ENCODE measurements around the gene ZNF654.
A peak's percentile ranks its signal among the peaks of the same experiment; 100 is the strongest.
"Not testable (repeated sequence)": the region's sequence is repeated elsewhere in the genome, so short reads cannot be mapped to it uniquely, and the experiment has no call there.

ZNF654 gene

DNA sequence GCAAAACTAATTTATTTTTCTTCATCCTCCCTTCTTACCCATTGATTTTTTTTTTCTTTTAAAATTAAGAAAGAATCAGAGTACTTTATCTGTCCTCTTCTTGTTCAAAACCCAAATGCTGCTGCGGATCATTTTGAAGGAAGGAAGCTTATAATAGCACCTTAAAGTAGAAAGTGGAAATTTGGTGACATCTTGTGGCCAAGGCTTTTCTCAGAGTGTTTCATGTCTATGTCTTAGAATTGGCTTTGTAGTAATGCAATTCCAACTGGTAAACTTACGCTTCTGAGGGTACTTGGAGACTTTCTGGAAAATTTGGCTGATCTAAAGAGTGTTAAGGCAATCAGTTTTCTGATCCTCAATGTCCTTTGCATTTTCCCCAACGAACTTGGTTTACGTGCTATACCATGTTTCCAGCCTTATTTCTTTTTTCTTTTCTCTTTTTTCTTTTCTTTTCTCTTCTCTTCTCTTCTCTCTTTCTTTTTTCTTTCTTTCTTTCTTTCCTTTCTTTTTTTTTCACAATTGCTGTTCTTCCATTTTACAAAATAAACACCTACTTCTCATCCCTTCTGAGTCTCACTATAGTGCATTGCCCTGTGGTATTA, 121.4 kb downstream of the ZNF654 start:
- Histone ChIP-seq H3K4me3 (ENCODE audit: low read length) (no peak overlapping the region), H3K9me2 (replicated peaks; ENCODE audit: insufficient read depth, low read length) (no peaks in the 10 kb centered on the region), H3K27me3 (replicated peaks; ENCODE audit: insufficient read depth, low read length) (no peaks in the 10 kb centered on the region), H4K20me1 (ENCODE audit: insufficient read depth, low read length) (no peaks in the 10 kb centered on the region), H3K36me3 (replicated peaks; ENCODE audit: insufficient read depth, low read length) (no peaks in the 10 kb centered on the region), H3K27ac (ENCODE audit: low read length) (no peak overlapping the region), H3K4me1 (ENCODE audit: low read length) (no peaks in the 10 kb centered on the region), H3K9me3 (replicated peaks; ENCODE audit: insufficient read depth, low read length) (no peaks in the 10 kb centered on the region), H2AFZ (ENCODE audit: low read length) (no peak overlapping the region), H3K4me2 (ENCODE audit: low read depth, low read length) (no peak overlapping the region), H3K9ac (ENCODE audit: low read length) (no peak overlapping the region), H3K79me2 (ENCODE audit: low read length) (no peaks in the 10 kb centered on the region), H3F3A (ENCODE audit: insufficient read depth, low read length) (no peaks in the 10 kb centered on the region)
- TF ChIP-seq, protein P1, sequence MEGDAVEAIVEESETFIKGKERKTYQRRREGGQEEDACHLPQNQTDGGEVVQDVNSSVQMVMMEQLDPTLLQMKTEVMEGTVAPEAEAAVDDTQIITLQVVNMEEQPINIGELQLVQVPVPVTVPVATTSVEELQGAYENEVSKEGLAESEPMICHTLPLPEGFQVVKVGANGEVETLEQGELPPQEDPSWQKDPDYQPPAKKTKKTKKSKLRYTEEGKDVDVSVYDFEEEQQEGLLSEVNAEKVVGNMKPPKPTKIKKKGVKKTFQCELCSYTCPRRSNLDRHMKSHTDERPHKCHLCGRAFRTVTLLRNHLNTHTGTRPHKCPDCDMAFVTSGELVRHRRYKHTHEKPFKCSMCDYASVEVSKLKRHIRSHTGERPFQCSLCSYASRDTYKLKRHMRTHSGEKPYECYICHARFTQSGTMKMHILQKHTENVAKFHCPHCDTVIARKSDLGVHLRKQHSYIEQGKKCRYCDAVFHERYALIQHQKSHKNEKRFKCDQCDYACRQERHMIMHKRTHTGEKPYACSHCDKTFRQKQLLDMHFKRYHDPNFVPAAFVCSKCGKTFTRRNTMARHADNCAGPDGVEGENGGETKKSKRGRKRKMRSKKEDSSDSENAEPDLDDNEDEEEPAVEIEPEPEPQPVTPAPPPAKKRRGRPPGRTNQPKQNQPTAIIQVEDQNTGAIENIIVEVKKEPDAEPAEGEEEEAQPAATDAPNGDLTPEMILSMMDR (IDR thresholded peaks at IDR 0.05; ENCODE audit: low read length), result peak; percentile 42
- TF ChIP-seq EZH2 (optimal IDR thresholded peaks at IDR 0.05; ENCODE audit: low read depth, low read length), result no peak
- peak; percentile 57 for DNase-seq

DNA sequence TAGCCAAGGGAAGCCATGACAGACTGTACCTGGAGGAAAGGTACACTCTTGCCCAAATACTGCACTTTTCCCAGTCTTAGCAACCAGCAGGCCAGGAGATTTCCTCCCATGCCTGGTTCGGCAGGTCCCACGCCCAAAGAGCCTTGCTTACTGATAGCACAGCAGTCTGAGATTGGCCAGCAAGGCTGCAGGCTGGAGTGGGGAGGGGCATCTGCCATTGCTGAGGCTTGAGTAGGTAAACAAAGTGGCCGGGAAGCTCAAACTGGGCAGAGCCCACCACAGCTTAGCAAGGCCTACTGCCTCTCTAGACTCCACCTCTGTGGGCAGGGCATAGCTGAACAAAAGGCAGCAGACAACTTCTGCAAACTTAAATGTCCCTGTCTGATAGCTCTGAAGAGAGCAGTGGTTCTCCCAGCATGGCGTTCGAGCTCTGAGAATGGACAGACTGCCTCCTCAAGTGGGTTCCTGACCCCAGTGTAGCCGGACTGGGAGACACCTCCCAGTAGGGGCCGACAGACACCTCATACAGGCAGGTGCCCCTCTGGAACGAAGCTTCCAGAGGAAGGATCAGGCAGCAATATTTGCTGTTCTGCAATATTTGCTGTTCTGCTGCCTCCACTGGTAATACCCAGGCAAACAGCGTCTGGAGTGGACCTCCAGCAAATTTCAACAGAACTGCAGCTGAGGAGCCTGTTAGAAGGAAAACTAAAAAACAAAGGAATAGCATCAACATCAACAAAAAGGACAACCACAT, 123.3 kb downstream of the ZNF654 start:
- not testable (repeated sequence) for H3K9me2 ChIP-seq (replicated peaks; ENCODE audit: insufficient read depth, low read length); H2AFZ ChIP-seq (ENCODE audit: low read length); H3K27ac ChIP-seq (ENCODE audit: low read length); H3K9me3 ChIP-seq (replicated peaks; ENCODE audit: insufficient read depth, low read length); H3K4me1 ChIP-seq (ENCODE audit: low read length); DNase-seq; H4K20me1 ChIP-seq (ENCODE audit: insufficient read depth, low read length); H3K79me2 ChIP-seq (ENCODE audit: low read length); H3K9ac ChIP-seq (ENCODE audit: low read length); H3K4me2 ChIP-seq (ENCODE audit: low read depth, low read length); H3K27me3 ChIP-seq (replicated peaks; ENCODE audit: insufficient read depth, low read length); H3K4me3 ChIP-seq (ENCODE audit: low read length); H3F3A ChIP-seq (ENCODE audit: insufficient read depth, low read length); H3K36me3 ChIP-seq (replicated peaks; ENCODE audit: insufficient read depth, low read length)

DNA sequence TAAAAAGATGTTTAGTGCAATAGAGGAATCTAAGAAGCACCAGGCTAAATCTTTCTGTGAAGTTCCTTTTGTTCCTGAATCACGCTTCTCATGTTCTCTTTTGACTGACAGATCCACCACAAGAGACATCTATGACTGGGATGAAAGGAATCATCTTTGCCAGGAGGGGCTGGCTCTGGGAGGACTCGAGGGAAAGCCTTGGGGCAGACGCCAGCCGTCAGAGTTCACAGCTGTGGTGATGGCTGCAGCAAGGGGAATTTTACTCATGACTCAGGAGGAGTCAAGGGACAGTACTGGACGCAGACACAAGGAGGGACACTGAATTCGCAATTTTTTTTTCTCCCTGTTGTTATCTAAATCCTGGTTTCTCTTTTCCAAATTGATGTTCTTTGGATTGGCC, 129.4 kb downstream of the ZNF654 start:
- no peaks in the 10 kb centered on the region for H3K27me3 ChIP-seq (replicated peaks; ENCODE audit: insufficient read depth, low read length)
- no peak for TF ChIP-seq EZH2phosphoT487 (IDR thresholded peaks at IDR 0.05; ENCODE audit: low read length)
- TF ChIP-seq, protein P1 (IDR thresholded peaks at IDR 0.05; ENCODE audit: low read length), result no peak
- TF ChIP-seq EZH2 (optimal IDR thresholded peaks at IDR 0.05; ENCODE audit: low read depth, low read length), result no peak
- H3K4me1 ChIP-seq (ENCODE audit: low read length), result no peaks in the 10 kb centered on the region
- H3K9me3 ChIP-seq (replicated peaks; ENCODE audit: insufficient read depth, low read length), result no peaks in the 10 kb centered on the region
- no peak overlapping the region for H3K9ac ChIP-seq (ENCODE audit: low read length)
- H3K36me3 ChIP-seq (replicated peaks; ENCODE audit: insufficient read depth, low read length), result no peaks in the 10 kb centered on the region
- DNase-seq, result no peak
- no peak overlapping the region for H3K27ac ChIP-seq (ENCODE audit: low read length)
- no peak overlapping the region for H2AFZ ChIP-seq (ENCODE audit: low read length)
- no peaks in the 10 kb centered on the region for H4K20me1 ChIP-seq (ENCODE audit: insufficient read depth, low read length)
- H3K9me2 ChIP-seq (replicated peaks; ENCODE audit: insufficient read depth, low read length), result no peaks in the 10 kb centered on the region
- H3K79me2 ChIP-seq (ENCODE audit: low read length), result no peaks in the 10 kb centered on the region
- H3K4me3 ChIP-seq (ENCODE audit: low read length), result no peak overlapping the region
- no peaks in the 10 kb centered on the region for H3F3A ChIP-seq (ENCODE audit: insufficient read depth, low read length)
- H3K4me2 ChIP-seq (ENCODE audit: low read depth, low read length), result no peak overlapping the region

DNA sequence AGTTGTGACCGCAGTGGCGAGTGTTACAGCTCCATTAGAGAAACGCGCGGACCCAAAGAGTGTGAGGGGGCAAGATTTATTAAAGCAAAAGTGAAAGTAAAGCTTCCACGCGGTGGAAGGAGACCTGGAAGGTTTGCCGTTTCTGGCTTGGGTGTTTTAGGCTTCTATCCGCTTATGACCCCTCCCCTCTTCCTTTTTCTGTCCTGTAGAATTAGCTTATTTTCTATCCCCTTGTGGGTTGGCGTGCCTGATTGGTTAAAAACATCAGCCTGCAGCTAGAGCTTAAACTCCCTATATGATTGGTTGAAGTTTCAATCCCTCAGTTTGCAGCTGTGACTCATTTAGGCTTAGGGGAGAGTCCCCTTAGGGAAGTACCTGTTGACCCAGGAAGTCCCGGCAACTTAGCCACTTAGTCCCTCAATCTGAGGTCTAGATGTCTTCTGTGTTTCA, 130.3 kb downstream of the ZNF654 start:
- H3F3A ChIP-seq (ENCODE audit: insufficient read depth, low read length), result no peaks in the 10 kb centered on the region
- no peaks in the 10 kb centered on the region for H3K9me2 ChIP-seq (replicated peaks; ENCODE audit: insufficient read depth, low read length)
- peak overlapping the region; percentile 68 for H2AFZ ChIP-seq (ENCODE audit: low read length)
- peak overlapping the region; percentile 54 for H3K4me3 ChIP-seq (ENCODE audit: low read length)
- H3K4me2 ChIP-seq (ENCODE audit: low read depth, low read length), result peak overlapping the region; percentile 54
- peak; percentile 58 for DNase-seq
- H3K36me3 ChIP-seq (replicated peaks; ENCODE audit: insufficient read depth, low read length), result no peaks in the 10 kb centered on the region
- H3K79me2 ChIP-seq (ENCODE audit: low read length), result no peaks in the 10 kb centered on the region
- H3K4me1 ChIP-seq (ENCODE audit: low read length), result no peaks in the 10 kb centered on the region
- no peaks in the 10 kb centered on the region for H3K9me3 ChIP-seq (replicated peaks; ENCODE audit: insufficient read depth, low read length)
- no peak overlapping the region for H3K27ac ChIP-seq (ENCODE audit: low read length)
- H4K20me1 ChIP-seq (ENCODE audit: insufficient read depth, low read length), result no peaks in the 10 kb centered on the region
- TF ChIP-seq EZH2 (optimal IDR thresholded peaks at IDR 0.05; ENCODE audit: low read depth, low read length) (no peak), EZH2phosphoT487 (IDR thresholded peaks at IDR 0.05; ENCODE audit: low read length) (no peak)
- TF ChIP-seq, protein P1 (IDR thresholded peaks at IDR 0.05; ENCODE audit: low read length), result no peak
- no peaks in the 10 kb centered on the region for H3K27me3 ChIP-seq (replicated peaks; ENCODE audit: insufficient read depth, low read length)
- no peak overlapping the region for H3K9ac ChIP-seq (ENCODE audit: low read length)

Data from MM.1S (cell line).